Lower leg skin (tissue), 3 donors: ENCODE measurements around the gene DDC.

Experiments used
- POLR2A ChIP-seq, 2 donors: fragments of 450-650 bp; IDR thresholded peaks; one replicate each; pipeline ENCODE4 v1.6.1; 2016 to 2017; ENCODE audit warnings: antibody characterized with exemption in 2 of 2, mild to moderate bottlenecking in 1 of 2, moderate library complexity in 1 of 2
- TF ChIP-seq, protein P1 (sequence below), 3 donors: fragments of 450-650 bp; IDR thresholded peaks; one replicate each; pipeline ENCODE4 v1.5.1; 2016; ENCODE audit warnings: antibody characterized with exemption in 3 of 3, mild to moderate bottlenecking in 3 of 3, moderate library complexity in 2 of 3

DNA sequence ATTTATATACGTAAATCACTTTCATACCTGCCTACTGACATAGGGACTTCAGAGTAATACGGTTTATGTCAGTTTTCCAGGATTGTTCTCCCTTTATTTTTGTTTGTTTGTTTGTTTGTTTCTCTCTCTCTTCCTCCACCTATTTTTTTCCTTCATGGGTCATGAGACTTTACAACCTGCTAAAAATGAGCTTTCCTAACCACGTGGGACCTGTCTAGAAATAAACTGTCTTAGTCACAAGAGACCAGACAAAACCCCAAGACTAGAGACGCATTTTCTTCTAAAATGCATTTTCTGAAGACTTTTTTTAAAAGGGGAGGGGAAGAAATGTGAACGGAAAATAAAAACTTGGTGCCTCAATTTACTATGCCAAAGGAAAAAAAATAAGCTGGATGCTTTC lies 74.0 kb downstream of the DDC start:
- TF ChIP-seq, protein P1, sequence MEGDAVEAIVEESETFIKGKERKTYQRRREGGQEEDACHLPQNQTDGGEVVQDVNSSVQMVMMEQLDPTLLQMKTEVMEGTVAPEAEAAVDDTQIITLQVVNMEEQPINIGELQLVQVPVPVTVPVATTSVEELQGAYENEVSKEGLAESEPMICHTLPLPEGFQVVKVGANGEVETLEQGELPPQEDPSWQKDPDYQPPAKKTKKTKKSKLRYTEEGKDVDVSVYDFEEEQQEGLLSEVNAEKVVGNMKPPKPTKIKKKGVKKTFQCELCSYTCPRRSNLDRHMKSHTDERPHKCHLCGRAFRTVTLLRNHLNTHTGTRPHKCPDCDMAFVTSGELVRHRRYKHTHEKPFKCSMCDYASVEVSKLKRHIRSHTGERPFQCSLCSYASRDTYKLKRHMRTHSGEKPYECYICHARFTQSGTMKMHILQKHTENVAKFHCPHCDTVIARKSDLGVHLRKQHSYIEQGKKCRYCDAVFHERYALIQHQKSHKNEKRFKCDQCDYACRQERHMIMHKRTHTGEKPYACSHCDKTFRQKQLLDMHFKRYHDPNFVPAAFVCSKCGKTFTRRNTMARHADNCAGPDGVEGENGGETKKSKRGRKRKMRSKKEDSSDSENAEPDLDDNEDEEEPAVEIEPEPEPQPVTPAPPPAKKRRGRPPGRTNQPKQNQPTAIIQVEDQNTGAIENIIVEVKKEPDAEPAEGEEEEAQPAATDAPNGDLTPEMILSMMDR (IDR thresholded peaks at IDR 0.05) = no peak
- no peak for TF ChIP-seq POLR2A (IDR thresholded peaks at IDR 0.05)
